Colonic mucosa (tissue), 4 donors: ENCODE data around the gene SF3B3. TPM values are rescaled to one million over a fixed set of nuclear protein-coding genes. Genes with fewer than 3 reads are reported as not detected.

Experiments
- DNase-seq: peaks from one replicate; pipeline ENCODE4 v3.0.0-alpha.2; 2020
- H3K27ac ChIP-seq: fragments of 200-600 bp; one replicate; pipeline ENCODE4 v1.8.0; 2021
- H3K27me3 ChIP-seq: fragments of 200-600 bp; one replicate; pipeline ENCODE4 v1.8.0; 2021
- H3K36me3 ChIP-seq: fragments of 200-600 bp; one replicate; pipeline ENCODE4 v1.8.0; 2021
- H3K4me1 ChIP-seq: fragments of 200-600 bp; one replicate; pipeline ENCODE4 v1.8.0; 2021; ENCODE audit warnings: mild to moderate bottlenecking
- H3K4me3 ChIP-seq: fragments of 200-600 bp; one replicate; pipeline ENCODE4 v1.8.0; 2021
- H3K9ac ChIP-seq, 2 donors: one replicate each; pipeline ENCODE4 v1.7.0; 2013; ENCODE audit warnings: control low read depth in 2 of 2, low read depth in 2 of 2, low read length in 2 of 2
- H3K9me3 ChIP-seq: fragments of 200-600 bp; one replicate; pipeline ENCODE4 v1.8.0; 2021
- CTCF ChIP-seq: fragments of 200-600 bp; IDR thresholded peaks from one replicate; pipeline ENCODE4 v1.8.0; 2022; ENCODE audit warnings: antibody characterized with exemption, mild to moderate bottlenecking
- intact Hi-C: fragments of 100-400 bp; cut with DNase I; formaldehyde crosslinking; loops from one replicate; pipeline ENCODE4 v1.14.1; 2022
- total RNA-seq, 2 donors: library from RNA; stranded (reverse); fragmentation: NEBNext Ultra II Directional in 1 of 2; extraction: Animal tissue kit (Norgen Biotek cat#: 25700) in 1 of 2; gene quantifications; one replicate each; pipeline ENCODE4 v1.2.1, GENCODE V29; 2021
- donor health status: healthy.
- donor health status: DM: no; HTN: no; CAD: no.
- donor health status: DM: no; HTN: no; CAD: no.

SF3B3 gene
- total RNA-seq, 2 donors from 2014 or later, result 182 to 369 TPM

GRCh38 chr16:70568601-70569237 is 45.1 kb downstream of the SF3B3 start:
- Histone ChIP-seq H3K27ac (no peak overlapping the region), H3K27me3 (no peaks in the 10 kb centered on the region), H3K36me3 (peaks cover 51% of the 10 kb centered on the region), H3K9ac (no peak overlapping the region), H3K9me3 (no peaks in the 10 kb centered on the region), H3K4me1 (no peaks in the 10 kb centered on the region), H3K4me3 (no peak overlapping the region)
- DNase-seq, result no peak
- no peak for TF ChIP-seq CTCF
- intact Hi-C loops, result no loop called here

GRCh38 chr16:70569752-70570151 is 46.1 kb downstream of the SF3B3 start:
- peaks cover 51% of the 10 kb centered on the region for H3K36me3 ChIP-seq
- intact Hi-C loops, result no loop called here

GRCh38 chr16:70570967-70571570 is 47.5 kb downstream of the SF3B3 start:
- no peak overlapping the region for H3K27ac ChIP-seq

More at GRCh38 chr16:70569752-70570151, 46.1 kb downstream of the SF3B3 start:
- TF ChIP-seq CTCF, result no peak
- Histone ChIP-seq H3K9ac (no peak overlapping the region), H3K27ac (no peak overlapping the region), H3K4me1 (no peaks in the 10 kb centered on the region), H3K4me3 (no peak overlapping the region), H3K9me3 (no peaks in the 10 kb centered on the region), H3K27me3 (no peaks in the 10 kb centered on the region)
- no peak for DNase-seq

GRCh38 chr16:70571623-70572022 is 48.0 kb downstream of the SF3B3 start:
- Histone ChIP-seq H3K27ac (no peak overlapping the region), H3K4me1 (peaks cover 5% of the 10 kb centered on the region), H3K4me3 (no peak overlapping the region), H3K27me3 (no peaks in the 10 kb centered on the region), H3K9me3 (no peaks in the 10 kb centered on the region), H3K9ac (no peak overlapping the region), H3K36me3 (peaks cover 38% of the 10 kb centered on the region)
- DNase-seq, result no peak
- intact Hi-C loops, result no loop called here
- no peak for TF ChIP-seq CTCF

More at GRCh38 chr16:70570967-70571570, 47.5 kb downstream of the SF3B3 start:
- intact Hi-C loops, result no loop called here
- H3K4me1 ChIP-seq, result peaks cover 1% of the 10 kb centered on the region
- H3K9ac ChIP-seq, result no peak overlapping the region
- no peak for DNase-seq
- no peaks in the 10 kb centered on the region for H3K27me3 ChIP-seq
- H3K4me3 ChIP-seq, result no peak overlapping the region
- TF ChIP-seq CTCF, result no peak
- peaks cover 43% of the 10 kb centered on the region for H3K36me3 ChIP-seq
- H3K9me3 ChIP-seq, result no peaks in the 10 kb centered on the region

- Histone ChIP-seq H3K27me3 (no peaks in the 10 kb centered on the region), H3K4me3 (no peak overlapping the region), H3K36me3 (peaks cover 37% of the 10 kb centered on the region), H3K9me3 (no peaks in the 10 kb centered on the region), H3K27ac (peak overlapping the region; percentile 8), H3K9ac (no peak overlapping the region), H3K4me1 (peaks cover 8% of the 10 kb centered on the region)
- intact Hi-C loops, result no loop called here
- TF ChIP-seq CTCF, result no peak
- DNase-seq, result no peak
Observed at GRCh38 chr16:70572050-70572925, 48.7 kb downstream of the SF3B3 start.
